A673 (cell line): ENCODE measurements around the gene ASL.

Source experiments
- CTCF ChIP-seq: fragments of 300-800, 200-600 bp; sonication (generic); conservative IDR thresholded peaks from 2 replicates; pipeline ENCODE4 v1.5.1; 2017; ENCODE audit warnings: low read depth, mild to moderate bottlenecking, antibody characterized with exemption, low read length, moderate library complexity, mixed read lengths
- EZH2 ChIP-seq: fragments of 200-600 bp; sonication (generic); IDR thresholded peaks from 2 replicates; pipeline ENCODE4 v1.6.1; 2017; ENCODE audit warnings: borderline replicate concordance, low read depth, mild to moderate bottlenecking, mixed read lengths, antibody characterized with exemption, low read length; ENCODE audit not compliant: poor library complexity, severe bottlenecking

- no peak for TF ChIP-seq CTCF
- TF ChIP-seq EZH2, result no peak
These were observed 7.3 kb downstream of the ASL start for GRCh38 chr7:66082886-66083415.
